Stomach (tissue), 4 donors: Measurements from ENCODE around the gene RHBDD2.

ENCODE experiments used
- CTCF ChIP-seq, 7 experiments: fragments of 450-650 bp in 4 of 7; fragments of 200-600 bp in 3 of 7; sonication (generic) in 3 of 7; IDR thresholded peaks; one replicate each; pipeline ENCODE4 v1.5.1; 2016 to 2019; ENCODE audit warnings: antibody characterized with exemption in 7 of 7, control low read depth in 2 of 7, mild to moderate bottlenecking in 1 of 7
- POLR2AphosphoS5 ChIP-seq, 3 donors: sonication (generic); formaldehyde crosslinking; IDR thresholded peaks; one replicate each; pipeline ENCODE4 v1.6.1; 2016; ENCODE audit warnings: antibody characterized with exemption in 3 of 3

- TF ChIP-seq CTCF (IDR thresholded peaks at IDR 0.05) (no peak), POLR2AphosphoS5 (IDR thresholded peaks at IDR 0.05) (no peak)
These were observed 35.2 kb upstream of the RHBDD2 start for GRCh38 chr7:75843613-75844116.
